BJ (cell line): ENCODE measurements around the gene CTNND2. TPM values are rescaled to one million over a fixed set of nuclear protein-coding genes. Genes with fewer than 3 reads are reported as not detected.

Experiments used
- CTCF ChIA-PET: fragments of 350-600 bp; formaldehyde crosslinking; extraction: SDS; loops from one replicate; lab custom pipeline; 2021; ENCODE audit warnings: antibody characterized with exemption, inconsistent platforms; lab: Yijun Ruan, JAX
- POLR2A ChIA-PET: fragments of 300-600 bp; sonication (Branson Sonifier 250); formaldehyde crosslinking; extraction: SDS; loops from one replicate; lab custom pipeline; 2021; ENCODE audit warnings: antibody characterized with exemption; lab: Charles Lee
- DNase-seq: peaks from one replicate; pipeline ENCODE4 v3.0.0-alpha.2; 2011; ENCODE audit warnings: low read depth
- H3K27me3 ChIP-seq: 2 replicates; pipeline ENCODE4 v1.6.0; 2011; ENCODE audit warnings: low read length; ENCODE audit not compliant: control insufficient read depth, insufficient read depth
- H3K36me3 ChIP-seq: 2 replicates; pipeline ENCODE4 v1.5.1; 2011; ENCODE audit warnings: low read length; ENCODE audit not compliant: control insufficient read depth, insufficient read depth
- H3K4me3 ChIP-seq: 2 replicates; pipeline ENCODE4 v1.5.1; 2011; ENCODE audit warnings: low read depth, mild to moderate bottlenecking, control low read depth, low read length
- polyA plus RNA-seq: library from polyadenylated mRNA; depleted of rRNA; stranded (reverse); fragments of >200 nt; gene quantifications from 2 replicates; pipeline ENCODE4 v1.2.3, GENCODE V29; 2011
- TF ChIP-seq, protein P1 (sequence below): IDR thresholded peaks from 2 replicates; pipeline ENCODE4 v1.5.1; 2011; ENCODE audit warnings: low read depth, mild to moderate bottlenecking, control low read depth, inconsistent platforms, low read length, moderate library complexity; ENCODE audit not compliant: insufficient read depth

The CTNND2 gene
- polyA plus RNA-seq, 1 experiment = not detected

DNA sequence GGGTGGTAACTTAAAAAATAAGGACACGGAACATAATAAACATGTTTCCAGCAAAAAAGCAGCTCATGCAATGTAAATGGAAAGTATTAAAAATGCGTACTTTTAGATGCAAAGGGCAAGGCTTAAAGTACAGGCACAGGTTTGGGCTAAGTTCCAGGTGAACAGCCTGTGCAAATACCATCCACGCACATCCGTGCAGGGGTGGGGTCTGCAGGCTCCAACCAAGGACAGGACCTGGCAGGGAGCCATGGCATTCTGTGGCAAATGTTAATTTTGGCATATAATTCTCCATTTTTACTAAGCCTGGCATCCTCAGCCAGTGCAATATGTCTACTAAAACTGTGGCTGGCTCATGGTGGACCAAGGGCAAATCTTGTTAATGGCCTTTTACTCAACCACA lies 777.4 kb downstream of the CTNND2 start:
- TF ChIP-seq, protein P1, sequence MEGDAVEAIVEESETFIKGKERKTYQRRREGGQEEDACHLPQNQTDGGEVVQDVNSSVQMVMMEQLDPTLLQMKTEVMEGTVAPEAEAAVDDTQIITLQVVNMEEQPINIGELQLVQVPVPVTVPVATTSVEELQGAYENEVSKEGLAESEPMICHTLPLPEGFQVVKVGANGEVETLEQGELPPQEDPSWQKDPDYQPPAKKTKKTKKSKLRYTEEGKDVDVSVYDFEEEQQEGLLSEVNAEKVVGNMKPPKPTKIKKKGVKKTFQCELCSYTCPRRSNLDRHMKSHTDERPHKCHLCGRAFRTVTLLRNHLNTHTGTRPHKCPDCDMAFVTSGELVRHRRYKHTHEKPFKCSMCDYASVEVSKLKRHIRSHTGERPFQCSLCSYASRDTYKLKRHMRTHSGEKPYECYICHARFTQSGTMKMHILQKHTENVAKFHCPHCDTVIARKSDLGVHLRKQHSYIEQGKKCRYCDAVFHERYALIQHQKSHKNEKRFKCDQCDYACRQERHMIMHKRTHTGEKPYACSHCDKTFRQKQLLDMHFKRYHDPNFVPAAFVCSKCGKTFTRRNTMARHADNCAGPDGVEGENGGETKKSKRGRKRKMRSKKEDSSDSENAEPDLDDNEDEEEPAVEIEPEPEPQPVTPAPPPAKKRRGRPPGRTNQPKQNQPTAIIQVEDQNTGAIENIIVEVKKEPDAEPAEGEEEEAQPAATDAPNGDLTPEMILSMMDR = no peak
- ChIA-PET POLR2A (no interaction called here), CTCF (no interaction called here)
- H3K27me3 ChIP-seq = no peaks in the 10 kb centered on the region
- no peak overlapping the region for H3K4me3 ChIP-seq
- H3K36me3 ChIP-seq = no peaks in the 10 kb centered on the region
- no peak for DNase-seq

DNA sequence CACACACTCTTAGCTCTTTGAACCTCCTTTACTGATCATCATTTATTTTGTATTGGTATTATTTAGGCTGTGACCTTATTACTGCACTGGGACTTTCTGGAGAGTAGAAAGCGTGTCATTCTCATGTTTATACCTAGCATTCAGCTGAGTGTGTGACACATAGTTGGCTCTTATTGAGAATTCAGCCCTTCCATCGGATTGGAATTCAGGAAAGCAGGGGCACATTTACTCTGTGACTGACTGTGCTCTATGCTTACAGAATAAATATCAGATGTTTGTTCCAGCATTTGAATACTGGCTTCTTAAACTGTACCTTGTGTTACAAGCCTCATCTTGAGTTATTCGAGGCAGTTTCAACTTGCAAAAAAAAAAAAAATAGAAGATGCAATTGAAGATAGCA lies 782.4 kb downstream of the CTNND2 start:
- TF ChIP-seq, protein P1 = no peak
- Histone ChIP-seq H3K27me3 (no peaks in the 10 kb centered on the region; the same call in 1 of the 2 replicates), H3K4me3 (no peak overlapping the region), H3K36me3 (no peaks in the 10 kb centered on the region)
- POLR2A ChIA-PET = no interaction called here
- CTCF ChIA-PET = no interaction called here
- DNase-seq = no peak

DNA sequence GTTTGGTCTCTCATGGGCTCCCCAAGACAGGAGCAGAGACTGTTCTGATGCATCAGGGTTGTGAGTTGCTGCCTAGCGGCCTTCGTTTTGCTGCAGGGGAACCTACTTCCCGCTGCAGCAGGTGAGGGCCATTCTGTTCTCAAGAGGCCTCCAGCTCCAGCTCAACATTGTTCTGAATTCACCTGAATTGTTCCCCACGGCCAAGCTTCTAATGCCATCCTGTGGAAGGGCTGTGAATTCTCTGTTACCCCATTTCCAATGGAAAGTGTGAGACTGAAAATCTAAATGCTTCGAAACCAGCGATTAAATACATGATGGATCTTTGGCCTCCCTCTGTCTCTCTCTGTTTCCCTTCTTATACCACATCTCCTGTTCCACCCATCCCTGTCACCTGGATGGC lies 794.1 kb downstream of the CTNND2 start:
- Histone ChIP-seq H3K27me3 (no peaks in the 10 kb centered on the region), H3K4me3 (no peak overlapping the region), H3K36me3 (no peaks in the 10 kb centered on the region)
- DNase-seq = no peak
- TF ChIP-seq, protein P1 = 0 out of 2 replicates have a peak, but pooled peaks have one; percentile 10
- ChIA-PET CTCF (no interaction called here), POLR2A (no interaction called here)

DNA sequence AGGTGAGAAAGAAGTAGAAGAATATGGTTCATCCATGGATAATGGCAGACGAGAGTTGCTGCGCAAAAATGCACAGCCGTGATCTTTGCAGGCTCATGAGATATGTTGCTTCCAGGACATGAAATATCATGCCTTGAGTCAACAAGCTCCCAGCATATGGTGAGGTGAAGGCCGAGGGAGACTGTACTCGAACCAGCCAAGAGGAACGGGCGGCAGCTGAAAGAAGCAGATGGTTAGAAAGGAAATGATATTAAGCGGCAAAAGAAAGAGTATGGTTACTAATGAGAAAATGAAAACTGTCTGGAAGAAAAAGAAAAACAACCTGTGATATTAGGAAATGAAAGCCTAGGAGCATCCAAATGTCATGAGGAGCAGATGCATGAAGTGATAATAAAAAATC lies 798.5 kb downstream of the CTNND2 start:
- POLR2A ChIA-PET = no interaction called here
- CTCF ChIA-PET = no interaction called here

DNA sequence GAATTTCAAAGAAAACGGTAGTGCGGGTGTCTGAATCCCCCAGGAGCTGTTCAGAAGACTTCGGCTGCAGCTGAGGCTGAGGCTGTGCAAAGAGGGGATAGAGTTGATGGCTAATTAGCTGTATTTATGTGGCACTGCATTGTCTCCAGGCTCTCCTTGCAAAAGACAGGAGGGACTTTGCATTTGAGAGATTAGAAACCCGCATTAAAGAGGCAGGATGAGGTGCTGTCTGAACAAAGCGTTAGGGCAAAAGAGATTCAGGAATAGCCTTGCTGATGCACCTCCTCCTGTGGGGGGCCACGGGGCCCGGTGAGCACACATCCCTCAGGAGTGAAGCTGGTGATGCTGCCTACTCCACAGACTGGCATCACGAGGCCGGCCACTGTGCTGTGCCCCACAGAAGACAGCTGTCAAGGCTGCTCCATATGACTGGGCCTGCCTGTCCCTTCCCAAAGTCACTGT lies 799.6 kb downstream of the CTNND2 start:
- CTCF ChIA-PET = no interaction called here
- TF ChIP-seq, protein P1 = no peak
- DNase-seq = no peak
- Histone ChIP-seq H3K36me3 (no peaks in the 10 kb centered on the region), H3K27me3 (no peaks in the 10 kb centered on the region; the same call in 1 of the 2 replicates), H3K4me3 (no peak overlapping the region)
- POLR2A ChIA-PET = no interaction called here

More for the DNA sequence above, 798.5 kb downstream of the CTNND2 start:
- Histone ChIP-seq H3K36me3 (no peaks in the 10 kb centered on the region), H3K27me3 (no peaks in the 10 kb centered on the region; the same call in 1 of the 2 replicates), H3K4me3 (no peak overlapping the region)
- TF ChIP-seq, protein P1 = no peak
- no peak for DNase-seq
